MM.1S (cell line): ENCODE results near the gene CGN.

Experiments
- DNase-seq: peaks from one replicate; pipeline ENCODE4 v3.0.0-alpha.2; 2015
- H2AFZ ChIP-seq: fragments of 300-600 bp; sonication (generic); 2 replicates; pipeline ENCODE4 v1.6.0; 2016; ENCODE audit warnings: antibody characterized with exemption, low read length
- H3F3A ChIP-seq: fragments of 300-600 bp; sonication (generic); 2 replicates; pipeline ENCODE4 v1.6.1; 2016; ENCODE audit warnings: mild to moderate bottlenecking, antibody characterized with exemption, low read length, moderate library complexity, mixed read lengths; ENCODE audit not compliant: insufficient read depth
- H3K27ac ChIP-seq: fragments of 300-600 bp; sonication (generic); 2 replicates; pipeline ENCODE4 v1.5.1; 2016; ENCODE audit warnings: mild to moderate bottlenecking, low read length
- H3K27me3 ChIP-seq: fragments of 300-600 bp; sonication (generic); replicated peaks from 2 replicates; pipeline ENCODE4 v1.6.0; 2016; ENCODE audit warnings: low read length; ENCODE audit not compliant: insufficient read depth
- H3K36me3 ChIP-seq: fragments of 300-600 bp; sonication (generic); replicated peaks from 2 replicates; pipeline ENCODE4 v1.6.1; 2016; ENCODE audit warnings: mild to moderate bottlenecking, low read length, mixed read lengths; ENCODE audit not compliant: insufficient read depth
- H3K4me1 ChIP-seq: fragments of 300-600 bp; sonication (generic); 2 replicates; pipeline ENCODE4 v1.6.1; 2016; ENCODE audit warnings: low read length, mixed read lengths
- H3K4me2 ChIP-seq: fragments of 300-600 bp; sonication (generic); 2 replicates; pipeline ENCODE4 v1.6.0; 2016; ENCODE audit warnings: low read depth, low read length
- H3K4me3 ChIP-seq: fragments of 300-600 bp; sonication (generic); 2 replicates; pipeline ENCODE4 v1.5.1; 2016; ENCODE audit warnings: low read length, mixed read lengths
- H3K79me2 ChIP-seq: fragments of 300-600 bp; sonication (generic); 2 replicates; pipeline ENCODE4 v1.6.1; 2016; ENCODE audit warnings: mixed run types, low read length, mixed read lengths
- H3K9ac ChIP-seq: fragments of 300-600 bp; sonication (generic); 2 replicates; pipeline ENCODE4 v1.6.1; 2016; ENCODE audit warnings: low read length, mixed read lengths
- H3K9me2 ChIP-seq: fragments of 300-600 bp; sonication (generic); replicated peaks from 2 replicates; pipeline ENCODE4 v1.6.1; 2016; ENCODE audit warnings: mild to moderate bottlenecking, low read length, mixed read lengths; ENCODE audit not compliant: insufficient read depth
- H3K9me3 ChIP-seq: fragments of 300-600 bp; sonication (generic); replicated peaks from 2 replicates; pipeline ENCODE4 v1.6.1; 2016; ENCODE audit warnings: mild to moderate bottlenecking, low read length, mixed read lengths; ENCODE audit not compliant: insufficient read depth
- H4K20me1 ChIP-seq: fragments of 300-600 bp; sonication (generic); 2 replicates; pipeline ENCODE4 v1.6.1; 2016; ENCODE audit warnings: mild to moderate bottlenecking, low read length, moderate library complexity, mixed read lengths; ENCODE audit not compliant: insufficient read depth
- EZH2 ChIP-seq: fragments of 300-600 bp; sonication (generic); optimal IDR thresholded peaks from 2 replicates; pipeline ENCODE3; 2017; ENCODE audit warnings: low read depth, mild to moderate bottlenecking, antibody characterized with exemption, low read length, mixed read lengths
- EZH2phosphoT487 ChIP-seq: fragments of 300-600 bp; sonication (generic); IDR thresholded peaks from 2 replicates; pipeline ENCODE4 v1.6.1; 2018; ENCODE audit warnings: antibody characterized with exemption, low read length
- TF ChIP-seq, protein P1 (sequence below): fragments of 300-600 bp; sonication (generic); IDR thresholded peaks from 2 replicates; pipeline ENCODE4 v1.5.1; 2016; ENCODE audit warnings: antibody characterized with exemption, low read length, mixed read lengths

CGN gene

GRCh38 chr1:151565502-151566189 lies 54.5 kb downstream of the CGN start:
- H3K9me3 ChIP-seq = no peaks in the 10 kb centered on the region
- H3K4me2 ChIP-seq = no peak overlapping the region
- H3K27ac ChIP-seq = no peak overlapping the region
- H3F3A ChIP-seq = no peaks in the 10 kb centered on the region
- H3K9me2 ChIP-seq = no peaks in the 10 kb centered on the region
- H3K27me3 ChIP-seq = no peaks in the 10 kb centered on the region
- no peak overlapping the region for H3K4me3 ChIP-seq
- no peaks in the 10 kb centered on the region for H3K79me2 ChIP-seq
- H4K20me1 ChIP-seq = no peaks in the 10 kb centered on the region
- TF ChIP-seq EZH2phosphoT487 = no peak
- TF ChIP-seq, protein P1, sequence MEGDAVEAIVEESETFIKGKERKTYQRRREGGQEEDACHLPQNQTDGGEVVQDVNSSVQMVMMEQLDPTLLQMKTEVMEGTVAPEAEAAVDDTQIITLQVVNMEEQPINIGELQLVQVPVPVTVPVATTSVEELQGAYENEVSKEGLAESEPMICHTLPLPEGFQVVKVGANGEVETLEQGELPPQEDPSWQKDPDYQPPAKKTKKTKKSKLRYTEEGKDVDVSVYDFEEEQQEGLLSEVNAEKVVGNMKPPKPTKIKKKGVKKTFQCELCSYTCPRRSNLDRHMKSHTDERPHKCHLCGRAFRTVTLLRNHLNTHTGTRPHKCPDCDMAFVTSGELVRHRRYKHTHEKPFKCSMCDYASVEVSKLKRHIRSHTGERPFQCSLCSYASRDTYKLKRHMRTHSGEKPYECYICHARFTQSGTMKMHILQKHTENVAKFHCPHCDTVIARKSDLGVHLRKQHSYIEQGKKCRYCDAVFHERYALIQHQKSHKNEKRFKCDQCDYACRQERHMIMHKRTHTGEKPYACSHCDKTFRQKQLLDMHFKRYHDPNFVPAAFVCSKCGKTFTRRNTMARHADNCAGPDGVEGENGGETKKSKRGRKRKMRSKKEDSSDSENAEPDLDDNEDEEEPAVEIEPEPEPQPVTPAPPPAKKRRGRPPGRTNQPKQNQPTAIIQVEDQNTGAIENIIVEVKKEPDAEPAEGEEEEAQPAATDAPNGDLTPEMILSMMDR = no peak
- H2AFZ ChIP-seq = no peak overlapping the region
- no peak for DNase-seq
- H3K9ac ChIP-seq = no peak overlapping the region
- no peaks in the 10 kb centered on the region for H3K36me3 ChIP-seq
- no peaks in the 10 kb centered on the region for H3K4me1 ChIP-seq

DNA sequence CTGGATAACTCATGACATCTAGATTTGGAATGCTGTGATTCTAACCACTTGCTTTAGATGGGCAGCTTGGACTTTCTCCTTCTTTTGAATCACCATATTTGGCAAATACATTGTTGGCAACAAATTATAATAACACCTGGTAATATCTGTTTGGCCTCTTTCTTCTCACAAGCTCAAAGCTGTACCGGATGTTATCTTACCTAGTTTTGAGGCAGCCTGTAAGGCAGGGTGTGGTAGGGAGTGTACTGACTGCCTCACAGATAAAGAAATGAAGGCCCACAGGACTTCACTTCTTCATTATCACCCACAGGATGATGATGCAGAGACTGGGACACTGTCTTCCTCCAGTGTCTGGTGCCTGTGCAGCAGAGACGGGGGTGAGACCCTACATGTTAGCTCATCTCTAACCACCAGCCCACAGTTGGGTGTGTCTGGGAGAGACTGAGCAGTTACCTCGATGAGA lies 57.5 kb downstream of the CGN start:
- Histone ChIP-seq H3K27ac (no peak overlapping the region), H3F3A (no peaks in the 10 kb centered on the region), H3K36me3 (no peaks in the 10 kb centered on the region), H3K4me3 (no peak overlapping the region), H3K79me2 (no peaks in the 10 kb centered on the region), H3K9me3 (no peaks in the 10 kb centered on the region), H3K9me2 (no peaks in the 10 kb centered on the region), H2AFZ (no peak overlapping the region), H3K27me3 (no peaks in the 10 kb centered on the region), H3K4me2 (no peak overlapping the region), H3K9ac (no peak overlapping the region), H3K4me1 (no peaks in the 10 kb centered on the region), H4K20me1 (no peaks in the 10 kb centered on the region)
- DNase-seq = no peak
- TF ChIP-seq EZH2 (no peak), EZH2phosphoT487 (no peak)
- TF ChIP-seq, protein P1 = no peak

GRCh38 chr1:151570819-151571218 lies 59.6 kb downstream of the CGN start:
- Histone ChIP-seq H3K4me2 (no peak overlapping the region), H3F3A (no peaks in the 10 kb centered on the region), H4K20me1 (no peaks in the 10 kb centered on the region), H3K9me2 (no peaks in the 10 kb centered on the region), H3K79me2 (no peaks in the 10 kb centered on the region), H3K36me3 (no peaks in the 10 kb centered on the region), H3K4me3 (no peak overlapping the region), H3K27ac (no peak overlapping the region), H3K4me1 (peaks cover 14% of the 10 kb centered on the region), H3K9ac (no peak overlapping the region), H3K27me3 (no peaks in the 10 kb centered on the region), H3K9me3 (no peaks in the 10 kb centered on the region), H2AFZ (no peak overlapping the region)
- DNase-seq = no peak
- no peak for TF ChIP-seq EZH2phosphoT487
- no peak for TF ChIP-seq EZH2
- TF ChIP-seq, protein P1 = no peak
